SK-N-SH treated with all-trans-retinoic acid at 6 μM for 48 hours (cell line): ENCODE data around the gene CHMP6.

Source experiments
- ARNTL ChIP-seq: fragments of 450-650 bp; formaldehyde crosslinking; IDR thresholded peaks from 2 replicates; pipeline ENCODE4 v1.5.0; 2020; ENCODE audit warnings: low read depth, mild to moderate bottlenecking, moderate library complexity, borderline replicate concordance
- CREB5 ChIP-seq: fragments of 250-450 bp; sonication (Bioruptor Pico); IDR thresholded peaks from 2 replicates; pipeline ENCODE4 v1.5.1; 2020; ENCODE audit warnings: low read depth, mild to moderate bottlenecking, moderate library complexity
- ESRRG ChIP-seq: fragments of 250-450 bp; sonication (Bioruptor Pico); IDR thresholded peaks from 2 replicates; pipeline ENCODE4 v1.6.1; 2021; ENCODE audit warnings: mild to moderate bottlenecking
- ISL1 ChIP-seq: fragments of 250-450 bp; sonication (Bioruptor Pico); IDR thresholded peaks from 2 replicates; pipeline ENCODE4 v2.1.2; 2022; ENCODE audit warnings: mild to moderate bottlenecking, moderate library complexity
- OSR1 ChIP-seq: fragments of 250-450 bp; sonication (Bioruptor Pico); IDR thresholded peaks from 2 replicates; pipeline ENCODE4 v1.8.0; 2022; ENCODE audit warnings: moderate library complexity, mild to moderate bottlenecking, inconsistent platforms
- PATZ1 ChIP-seq: fragments of 250-450 bp; sonication (Bioruptor Pico); IDR thresholded peaks from 2 replicates; pipeline ENCODE4 v1.8.0; 2020; ENCODE audit warnings: mild to moderate bottlenecking, moderate library complexity, borderline replicate concordance
- POU6F1 ChIP-seq: fragments of 250-450 bp; sonication (Bioruptor Pico); IDR thresholded peaks from 2 replicates; pipeline ENCODE4 v1.8.0; 2021; ENCODE audit warnings: low read depth, mild to moderate bottlenecking, moderate library complexity, borderline replicate concordance
- PPARA ChIP-seq: fragments of 250-450 bp; sonication (Bioruptor Pico); IDR thresholded peaks from 2 replicates; pipeline ENCODE4 v1.5.0; 2020; ENCODE audit warnings: mild to moderate bottlenecking, borderline replicate concordance
- TOX ChIP-seq: fragments of 250-450 bp; sonication (Bioruptor Pico); IDR thresholded peaks from 2 replicates; pipeline ENCODE4 v1.8.0; 2021; ENCODE audit warnings: mild to moderate bottlenecking, moderate library complexity, borderline replicate concordance
- TSHZ2 ChIP-seq: fragments of 250-450 bp; sonication (Bioruptor Pico); IDR thresholded peaks from 2 replicates; pipeline ENCODE4 v1.5.0; 2020; ENCODE audit warnings: mild to moderate bottlenecking, moderate library complexity
- ZFP3 ChIP-seq: fragments of 250-450 bp; sonication (Bioruptor Pico); IDR thresholded peaks from 2 replicates; pipeline ENCODE4 v1.5.0; 2020; ENCODE audit warnings: mild to moderate bottlenecking, moderate library complexity
- ZFP30 ChIP-seq: fragments of 450-650 bp; formaldehyde crosslinking; IDR thresholded peaks from 2 replicates; pipeline ENCODE4 v1.5.0; 2022; ENCODE audit warnings: mild to moderate bottlenecking, moderate library complexity
- ZNF70 ChIP-seq: fragments of 450-650 bp; formaldehyde crosslinking; IDR thresholded peaks from 2 replicates; pipeline ENCODE4 v1.5.0; 2020; ENCODE audit warnings: mild to moderate bottlenecking, moderate library complexity
- ZNF8 ChIP-seq: fragments of 450-650 bp; formaldehyde crosslinking; IDR thresholded peaks from 2 replicates; pipeline ENCODE4 v1.5.0; 2020; ENCODE audit warnings: mild to moderate bottlenecking, moderate library complexity

GRCh38 chr17:80955671-80956280 is 35.9 kb upstream of the CHMP6 start:
- TF ChIP-seq TSHZ2 (CRISPR knock-in tag) (no peak), PATZ1 (no peak), OSR1 (CRISPR knock-in tag) (no peak), PPARA (CRISPR knock-in tag) (no peak), ZFP3 (CRISPR knock-in tag) (no peak), ZNF8 (CRISPR knock-in tag) (no peak), CREB5 (CRISPR knock-in tag) (no peak), TOX (CRISPR knock-in tag) (no peak), ISL1 (no peak), ZFP30 (CRISPR knock-in tag) (no peak), ZNF70 (CRISPR knock-in tag) (no peak), POU6F1 (no peak), ARNTL (no peak), ESRRG (CRISPR knock-in tag) (no peak)
